CD4-positive, CD25-positive, alpha-beta regulatory T cell (primary cell): ENCODE results near the gene APOL1. TPM values are rescaled to one million over a fixed set of nuclear protein-coding genes. Genes with fewer than 3 reads are reported as not detected.
A peak's percentile ranks its signal among the peaks of the same experiment; 100 is the strongest.

Source experiments
- ATAC-seq, 2 donors: fragments of 150-1000 bp; cut with Tn5 transposase; one replicate each; pipeline ENCODE4 v1.10.0; 2021; ENCODE audit warnings: low read depth in 2 of 2, moderate number of reproducible peaks in 2 of 2, moderate library complexity in 1 of 2
- DNase-seq, 3 donors: peaks; one replicate each; pipeline versions ENCODE4 v3.0.0 to v3.0.0-alpha.2; 2012 to 2022; ENCODE audit warnings: mixed read lengths in 1 of 3
- H3K27ac ChIP-seq: one replicate; pipeline ENCODE4 v1.7.0; 2013; ENCODE audit warnings: mild to moderate bottlenecking, low read length; ENCODE audit not compliant: insufficient read depth, poor library complexity, severe bottlenecking
- H3K27me3 ChIP-seq: one replicate; pipeline ENCODE4 v1.7.0; 2013; ENCODE audit warnings: low read length; ENCODE audit not compliant: control insufficient read depth, insufficient read depth
- H3K36me3 ChIP-seq: one replicate; pipeline ENCODE4 v1.7.0; 2013; ENCODE audit warnings: mild to moderate bottlenecking, low read length, moderate library complexity; ENCODE audit not compliant: control insufficient read depth, insufficient read depth
- H3K4me1 ChIP-seq: 2 replicates; pipeline ENCODE4 v1.7.0; 2013; ENCODE audit warnings: mild to moderate bottlenecking, low read length; ENCODE audit not compliant: insufficient read depth, control insufficient read depth, poor library complexity, severe bottlenecking
- H3K4me3 ChIP-seq: one replicate; pipeline ENCODE4 v1.7.0; 2013; ENCODE audit warnings: low read depth, mild to moderate bottlenecking, low read length, moderate library complexity
- H3K9me3 ChIP-seq, 2 experiments: 1 replicate in 1 of 2; 2 replicates in 1 of 2; pipeline ENCODE4 v1.7.0; 2013; ENCODE audit warnings: low read length in 2 of 2, mild to moderate bottlenecking in 1 of 2, moderate library complexity in 1 of 2; ENCODE audit not compliant: control insufficient read depth in 2 of 2
- H3K27ac Mint-ChIP-seq, 3 donors: one replicate each; pipeline ENCODE4 v1.8.0; 2020 to 2022; ENCODE audit warnings: mild to moderate bottlenecking in 3 of 3, mixed read lengths in 3 of 3, moderate library complexity in 2 of 3
- H3K27me3 Mint-ChIP-seq: one replicate; pipeline ENCODE4 v1.8.0; 2022; ENCODE audit warnings: mild to moderate bottlenecking, mixed read lengths
- H3K36me3 Mint-ChIP-seq: one replicate; pipeline ENCODE4 v1.8.0; 2020; ENCODE audit warnings: mixed read lengths
- H3K4me1 Mint-ChIP-seq, 4 donors: one replicate each; pipeline ENCODE4 v1.8.0; 2020 to 2022; ENCODE audit warnings: mixed read lengths in 4 of 4, mild to moderate bottlenecking in 1 of 4
- H3K4me3 Mint-ChIP-seq, 4 donors: one replicate each; pipeline ENCODE4 v1.8.0; 2020 to 2022; ENCODE audit warnings: mild to moderate bottlenecking in 4 of 4, mixed read lengths in 4 of 4, moderate library complexity in 3 of 4
- H3K9me3 Mint-ChIP-seq, 7 donors: one replicate each; pipeline ENCODE4 v1.8.0; 2020 to 2022; ENCODE audit warnings: mixed read lengths in 7 of 7, mild to moderate bottlenecking in 3 of 7, moderate library complexity in 2 of 7
- polyA plus RNA-seq, 4 donors: library from polyadenylated mRNA; unstranded; fragments of 300-500 nt; fragmentation: Illumina TruSeq; gene quantifications; one replicate each; pipeline ENCODE4 v1.2.3, GENCODE V29; 2021
- total RNA-seq: library from RNA; stranded (reverse); gene quantifications from one replicate; pipeline ENCODE4 v1.2.3, GENCODE V29; 2022

The APOL1 gene
- total and polyA plus RNA-seq, 5 donors from 2014 or later, result 6.3 to 16.8 (median 7.6) TPM

- peaks cover 38% of the 10 kb centered on the region for H3K4me1 ChIP-seq
- Mint-ChIP-seq H3K9me3 (peaks cover 0 to 12% (median 2%) of the 10 kb centered on the region in 7 donors), H3K4me3 (peak within 1 kb of the TSS; percentile 96 to 100 (median 99)), H3K36me3 (peaks cover 28% of the 10 kb centered on the region), H3K4me1 (peaks cover 22 to 55% (median 36%) of the 10 kb centered on the region in 4 donors), H3K27me3 (no peaks in the 10 kb centered on the region), H3K27ac (peak within 1 kb of the TSS; percentile 95 to 100 (median 96))
- peak within 1 kb of the TSS; percentile 98 for H3K4me3 ChIP-seq
- peaks cover 0 to 4% of the 10 kb centered on the region in 2 experiments for H3K9me3 ChIP-seq
- ATAC-seq (peak; percentile 98 to 100), DNase-seq (peak; percentile 74 to 96 (median 74))
- H3K36me3 ChIP-seq, result peaks cover 17% of the 10 kb centered on the region
- H3K27ac ChIP-seq, result peak within 1 kb of the TSS; percentile 81
- H3K27me3 ChIP-seq, result no peaks in the 10 kb centered on the region
Measured at GRCh38 chr22:36239401-36240171, 13.3 kb upstream of the APOL1 start, which contains the start of gene APOL2. Gene APOL2, minus strand, starts transcription at chr22:36239527. Its CDS starts 6,365 bp downstream, at chr22:36233162.

- Mint-ChIP-seq H3K4me1 (peaks cover 3 to 14% (median 6%) of the 10 kb centered on the region in 4 donors), H3K27ac (no peak overlapping the region), H3K27me3 (no peaks in the 10 kb centered on the region), H3K4me3 (no peak overlapping the region), H3K9me3 (peaks cover 0 to 12% (median 1%) of the 10 kb centered on the region in 7 donors), H3K36me3 (peaks cover 5% of the 10 kb centered on the region)
- no peaks in the 10 kb centered on the region for H3K27me3 ChIP-seq
- H3K9me3 ChIP-seq, result peaks cover 0 to 4% of the 10 kb centered on the region in 2 experiments
- H3K36me3 ChIP-seq, result no peaks in the 10 kb centered on the region
- H3K4me3 ChIP-seq, result no peak overlapping the region
- H3K27ac ChIP-seq, result no peak overlapping the region
- H3K4me1 ChIP-seq, result peaks cover 7% of the 10 kb centered on the region
- no peak for DNase-seq
- ATAC-seq, result no peak
Measured at GRCh38 chr22:36243986-36244385, 8.9 kb upstream of the APOL1 start.

GRCh38 chr22:36244522-36245391, 8.2 kb upstream of the APOL1 start:
- H3K4me1 Mint-ChIP-seq, result peaks cover 0 to 6% (median 2%) of the 10 kb centered on the region in 4 donors
- H3K9me3 Mint-ChIP-seq, result peaks cover 0 to 12% (median 1%) of the 10 kb centered on the region in 7 donors
- H3K9me3 ChIP-seq, result peaks cover 0 to 4% of the 10 kb centered on the region in 2 experiments
- no peak overlapping the region for H3K4me3 ChIP-seq
- H3K27ac ChIP-seq, result no peak overlapping the region
- no peaks in the 10 kb centered on the region for H3K36me3 Mint-ChIP-seq
- ATAC-seq (no peak), DNase-seq (no peak)
- no peaks in the 10 kb centered on the region for H3K36me3 ChIP-seq
- peaks cover 3% of the 10 kb centered on the region for H3K4me1 ChIP-seq
- no peak overlapping the region for H3K4me3 Mint-ChIP-seq
- no peaks in the 10 kb centered on the region for H3K27me3 ChIP-seq
- H3K27me3 Mint-ChIP-seq, result no peaks in the 10 kb centered on the region
- no peak overlapping the region for H3K27ac Mint-ChIP-seq

- Mint-ChIP-seq H3K4me1 (no peaks in the 10 kb centered on the region), H3K27ac (no peak overlapping the region), H3K27me3 (no peaks in the 10 kb centered on the region), H3K9me3 (peaks cover 0 to 12% (median 1%) of the 10 kb centered on the region in 7 donors), H3K4me3 (no peak overlapping the region), H3K36me3 (no peaks in the 10 kb centered on the region)
- H3K9me3 ChIP-seq, result peaks cover 0 to 4% of the 10 kb centered on the region in 2 experiments
- no peak for ATAC-seq
- no peaks in the 10 kb centered on the region for H3K27me3 ChIP-seq
- DNase-seq, result no peak
- H3K27ac ChIP-seq, result no peak overlapping the region
- H3K4me1 ChIP-seq, result no peaks in the 10 kb centered on the region
- H3K4me3 ChIP-seq, result no peak overlapping the region
- H3K36me3 ChIP-seq, result no peaks in the 10 kb centered on the region
Measured at GRCh38 chr22:36245805-36246356, 7.1 kb upstream of the APOL1 start.

GRCh38 chr22:36246718-36247117, 6.2 kb upstream of the APOL1 start:
- DNase-seq, result no peak
- Histone ChIP-seq H3K4me3 (no peak overlapping the region), H3K36me3 (no peaks in the 10 kb centered on the region), H3K27ac (no peak overlapping the region), H3K4me1 (no peaks in the 10 kb centered on the region), H3K9me3 (peaks cover 0 to 4% of the 10 kb centered on the region in 2 experiments), H3K27me3 (no peaks in the 10 kb centered on the region)
- no peaks in the 10 kb centered on the region for H3K27me3 Mint-ChIP-seq
- H3K9me3 Mint-ChIP-seq, result peaks cover 0 to 12% (median 1%) of the 10 kb centered on the region in 7 donors
- peaks cover 0 to under 1% (median 0%) of the 10 kb centered on the region in 4 donors for H3K4me1 Mint-ChIP-seq
- no peak overlapping the region for H3K27ac Mint-ChIP-seq
- no peaks in the 10 kb centered on the region for H3K36me3 Mint-ChIP-seq
- ATAC-seq, result no peak
- no peak overlapping the region for H3K4me3 Mint-ChIP-seq

- H3K4me3 ChIP-seq, result no peak overlapping the region
- peaks cover 6% of the 10 kb centered on the region for H3K4me1 ChIP-seq
- Mint-ChIP-seq H3K9me3 (peaks cover 0 to 4% (median 1%) of the 10 kb centered on the region in 7 donors), H3K27ac (no peak overlapping the region), H3K4me1 (peaks cover 0 to 12% (median 8%) of the 10 kb centered on the region in 4 donors), H3K4me3 (no peak overlapping the region), H3K27me3 (no peaks in the 10 kb centered on the region), H3K36me3 (peaks cover 2% of the 10 kb centered on the region)
- H3K9me3 ChIP-seq, result peaks cover 0 to 2% of the 10 kb centered on the region in 2 experiments
- H3K27me3 ChIP-seq, result no peaks in the 10 kb centered on the region
- no peaks in the 10 kb centered on the region for H3K36me3 ChIP-seq
- ATAC-seq (no peak), DNase-seq (no peak)
- no peak overlapping the region for H3K27ac ChIP-seq
Measured at GRCh38 chr22:36247955-36248354, 5.0 kb upstream of the APOL1 start.

- Mint-ChIP-seq H3K27ac (no peak overlapping the region), H3K9me3 (peaks cover 0 to 4% (median 0%) of the 10 kb centered on the region in 7 donors), H3K36me3 (peaks cover 11% of the 10 kb centered on the region), H3K27me3 (no peaks in the 10 kb centered on the region), H3K4me3 (peak overlapping the region in 1 of 4 donors; percentile 69), H3K4me1 (peaks cover 0 to 24% (median 20%) of the 10 kb centered on the region in 4 donors)
- Histone ChIP-seq H3K27ac (no peak overlapping the region), H3K27me3 (no peaks in the 10 kb centered on the region), H3K36me3 (no peaks in the 10 kb centered on the region), H3K9me3 (no peaks in the 10 kb centered on the region), H3K4me1 (peaks cover 18% of the 10 kb centered on the region), H3K4me3 (no peak overlapping the region)
- no peak for ATAC-seq
- no peak for DNase-seq
Measured at GRCh38 chr22:36249160-36249559, 3.8 kb upstream of the APOL1 start.
